ENCODE results near the gene HLA-DMA.

The HLA-DMA gene

GRCh38 chr6:32952817-32953739 is at the start of gene HLA-DMA:
Gene HLA-DMA (minus strand): TSS chr6:32953097. CDS start chr6:32953036, 61 bp downstream.
- FAIRE-seq = peak; percentile 79
- peak; percentile 87 for DNase-seq (ENCODE audit: low spot score)

- FAIRE-seq = no peak
- no peak for DNase-seq (ENCODE audit: low spot score)
These were observed 48.8 kb upstream of the HLA-DMA start for GRCh38 chr6:33001685-33002084.

- peak; percentile 28 for DNase-seq (ENCODE audit: low spot score)
These were observed 47.2 kb upstream of the HLA-DMA start for GRCh38 chr6:33000055-33000454.

GRCh38 chr6:32995448-32995847 is 42.6 kb upstream of the HLA-DMA start:
- FAIRE-seq = no peak
- no peak for DNase-seq (ENCODE audit: low spot score)

More at GRCh38 chr6:33000055-33000454, 47.2 kb upstream of the HLA-DMA start:
- no peak for FAIRE-seq

GRCh38 chr6:32993363-32993973 is 40.6 kb upstream of the HLA-DMA start:
- DNase-seq (ENCODE audit: low spot score) = no peak
- no peak for FAIRE-seq

GRCh38 chr6:32991972-32992371 is 39.1 kb upstream of the HLA-DMA start:
- FAIRE-seq = no peak
- no peak for DNase-seq (ENCODE audit: low spot score)

- no peak for DNase-seq (ENCODE audit: low spot score)
- no peak for FAIRE-seq
These were observed 36.5 kb upstream of the HLA-DMA start for GRCh38 chr6:32989368-32989767.

GRCh38 chr6:32984622-32985389 is 31.9 kb upstream of the HLA-DMA start:
- FAIRE-seq (peak; percentile 39), DNase-seq (ENCODE audit: low spot score) (peak; percentile 57)

GRCh38 chr6:32983964-32984621 is 31.2 kb upstream of the HLA-DMA start:
- DNase-seq (ENCODE audit: low spot score) (no peak), FAIRE-seq (no peak)

GRCh38 chr6:32983493-32983848 is 30.6 kb upstream of the HLA-DMA start:
- FAIRE-seq = no peak

GRCh38 chr6:32982702-32983492 is 30.0 kb upstream of the HLA-DMA start:
- DNase-seq (ENCODE audit: low spot score) = no peak
- no peak for FAIRE-seq

More at GRCh38 chr6:32983493-32983848, 30.6 kb upstream of the HLA-DMA start:
- no peak for DNase-seq (ENCODE audit: low spot score)

GRCh38 chr6:32982084-32982701 is 29.3 kb upstream of the HLA-DMA start:
- FAIRE-seq (no peak), DNase-seq (ENCODE audit: low spot score) (no peak)

- no peak for FAIRE-seq
- no peak for DNase-seq (ENCODE audit: low spot score)
These were observed 27.7 kb upstream of the HLA-DMA start for GRCh38 chr6:32980488-32981038.

GRCh38 chr6:32979720-32980487 is 27.0 kb upstream of the HLA-DMA start:
- no peak for DNase-seq (ENCODE audit: low spot score)
- no peak for FAIRE-seq

- no peak for FAIRE-seq
- DNase-seq (ENCODE audit: low spot score) = no peak
These were observed 25.0 kb upstream of the HLA-DMA start for GRCh38 chr6:32977953-32978324.

- DNase-seq (ENCODE audit: low spot score) = no peak
- no peak for FAIRE-seq
These were observed 24.5 kb upstream of the HLA-DMA start for GRCh38 chr6:32977272-32977952.

- FAIRE-seq = no peak
- no peak for DNase-seq (ENCODE audit: low spot score)
These were observed 23.6 kb upstream of the HLA-DMA start for GRCh38 chr6:32976334-32977069.

GRCh38 chr6:32975886-32976285 is 23.0 kb upstream of the HLA-DMA start:
- FAIRE-seq (no peak), DNase-seq (ENCODE audit: low spot score) (no peak)

Data from RCC 7860 (cell line).